Skin of body (tissue), 2 donors: ENCODE measurements around the gene FGFBP1. TPM values are rescaled to one million over a fixed set of nuclear protein-coding genes. Genes with fewer than 3 reads are reported as not detected.

Experiments
- DNase-seq: peaks from one replicate; lab custom pipeline; 2025; lab: John Stamatoyannopoulos, UW
- total RNA-seq: library from RNA; depleted of rRNA; stranded (reverse); fragments of >200 nt; gene quantifications from one replicate; pipeline ENCODE4 v1.2.3, GENCODE V29; 2014

The FGFBP1 gene
- 17.6 TPM for total RNA-seq

DNA sequence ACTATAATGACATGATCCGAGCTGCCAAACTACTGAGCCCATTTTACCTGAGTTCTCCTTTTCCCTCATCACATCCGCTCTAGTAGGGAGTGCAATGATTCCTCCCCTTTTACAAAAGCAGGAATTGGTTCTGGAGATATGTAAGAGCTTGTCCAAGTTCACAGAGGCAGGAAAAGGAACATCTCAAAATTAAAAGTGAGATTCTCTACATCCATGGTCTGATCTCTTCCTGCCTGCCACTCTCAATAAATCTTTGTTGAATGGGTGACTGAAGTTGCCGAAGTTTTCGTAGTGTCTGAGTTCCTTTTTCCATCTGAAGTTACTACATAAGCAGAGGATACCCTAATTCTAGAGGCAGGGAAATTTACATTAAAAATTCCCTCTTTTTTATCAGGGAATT is at the start of gene FGFBP1:
FGFBP1 (minus strand) TSS at position 101 of the 400 bp plus-strand sequence. CDS start 2,108 bp downstream, outside the sequence.
- DNase-seq, result no peak

DNA sequence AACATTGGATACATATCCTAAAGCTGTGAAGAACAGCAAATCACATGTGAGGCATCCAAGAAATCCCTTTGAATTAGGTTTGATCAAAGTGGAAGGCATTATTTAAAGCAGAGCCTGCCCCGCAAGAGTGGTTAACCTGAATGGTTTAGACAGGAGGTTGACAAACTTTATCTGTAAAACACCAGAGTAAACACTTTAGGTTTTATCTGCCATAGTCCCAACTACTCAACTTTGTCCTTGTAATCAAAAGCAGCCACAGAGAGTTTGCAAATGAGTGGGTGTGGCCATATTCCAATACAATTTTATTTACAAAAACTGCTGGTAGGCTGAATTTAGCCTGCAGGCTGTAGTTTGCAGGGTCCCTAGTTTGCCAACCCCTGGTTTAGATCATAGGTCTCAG is 49.7 kb upstream of the FGFBP1 start:
- no peak for DNase-seq

DNA sequence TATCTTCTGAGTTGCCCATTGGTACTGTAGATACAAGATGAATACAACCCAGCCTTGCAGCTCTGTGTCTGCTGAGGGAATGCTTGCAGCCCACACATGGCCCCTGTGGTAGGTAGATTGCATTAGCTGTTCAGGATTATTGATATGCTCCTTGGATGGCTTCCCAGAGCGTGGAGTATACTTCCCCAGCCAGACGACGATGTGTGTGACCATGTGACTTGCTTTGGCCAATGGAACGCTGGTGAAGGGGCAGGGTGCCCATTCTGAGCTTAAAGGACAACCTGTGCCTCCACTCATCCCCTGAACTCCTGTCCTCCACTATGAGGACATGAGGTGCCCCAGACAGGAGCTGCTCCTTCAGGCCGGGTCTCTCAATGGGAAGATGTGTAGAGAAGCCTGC is 48.4 kb upstream of the FGFBP1 start:
- no peak for DNase-seq

GRCh38 chr4:15983610-15984009 is 45.1 kb upstream of the FGFBP1 start:
- DNase-seq, result no peak

GRCh38 chr4:15982842-15983524 is 44.4 kb upstream of the FGFBP1 start:
- DNase-seq, result no peak

GRCh38 chr4:15976456-15977447 is 38.2 kb upstream of the FGFBP1 start:
- no peak for DNase-seq

DNA sequence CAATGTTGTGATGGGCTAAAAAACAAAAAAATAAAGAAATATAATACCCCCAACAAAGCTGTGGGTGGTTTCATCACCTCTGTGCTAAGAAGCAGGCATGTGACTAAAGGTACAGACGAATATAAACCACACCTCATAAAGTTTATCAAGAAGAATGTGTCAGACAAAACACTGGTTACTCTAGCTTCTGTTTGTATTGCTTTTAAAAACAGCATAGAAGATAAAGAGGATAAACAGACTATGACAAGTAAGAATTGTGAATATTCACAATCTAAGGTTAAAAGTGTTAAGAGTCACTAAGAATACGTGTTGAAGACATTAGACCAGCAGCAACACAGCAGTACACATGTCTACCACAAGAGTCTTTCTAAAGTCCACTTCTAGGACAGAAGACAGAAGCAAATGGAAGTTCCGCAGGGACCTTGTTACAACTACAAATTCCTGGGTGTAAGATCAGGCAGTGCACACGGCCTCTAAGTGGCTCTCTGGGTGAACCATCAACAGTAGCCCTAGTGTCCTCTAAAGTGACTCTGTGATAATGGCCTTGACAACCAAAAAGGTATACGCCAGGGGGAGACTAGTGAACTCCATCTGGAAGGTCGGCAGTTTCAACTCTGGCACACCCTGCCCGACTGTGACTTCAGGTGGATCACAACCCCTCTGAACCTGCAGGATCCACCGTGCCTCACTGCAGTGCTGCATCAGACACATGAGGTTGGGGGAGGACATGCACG is 32.7 kb upstream of the FGFBP1 start:
- no peak for DNase-seq

- no peak for DNase-seq
These were observed 30.2 kb upstream of the FGFBP1 start for GRCh38 chr4:15968551-15969300.

- no peak for DNase-seq
These were observed 26.8 kb upstream of the FGFBP1 start for GRCh38 chr4:15965325-15965724.

GRCh38 chr4:15964159-15964558 is 25.6 kb upstream of the FGFBP1 start:
- no peak for DNase-seq

- no peak for DNase-seq
These were observed 25.0 kb upstream of the FGFBP1 start for GRCh38 chr4:15963576-15963975.

DNA sequence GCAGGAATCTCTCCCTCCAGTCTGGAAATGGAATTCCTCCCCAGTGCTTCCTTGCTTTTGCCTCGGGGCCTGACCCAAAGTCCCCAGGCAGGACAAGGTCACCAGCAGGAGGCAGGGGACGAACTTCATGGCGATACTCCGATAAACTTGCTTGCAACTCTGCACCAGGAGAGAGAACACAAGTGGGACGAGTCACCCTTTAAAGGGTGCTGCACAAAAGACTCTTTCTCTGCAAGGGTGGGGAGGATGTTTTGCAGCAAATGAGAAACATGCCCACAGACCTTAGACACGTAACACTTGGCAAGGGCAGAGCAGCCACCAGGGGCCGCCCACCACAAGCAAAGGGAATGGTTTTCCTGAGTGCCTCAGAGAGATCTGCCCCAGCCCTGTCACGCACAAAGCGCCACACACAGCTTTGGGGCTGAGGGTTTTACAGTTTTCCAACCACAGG is 24.5 kb upstream of the FGFBP1 start, which contains the start of gene FGFBP2:
FGFBP2 (minus strand) TSS at position 175 of the 451 bp plus-strand sequence; CDS start at position 129, 46 bp downstream.
- DNase-seq, result peak; percentile 40

GRCh38 chr4:15961781-15962510 is 23.4 kb upstream of the FGFBP1 start:
- no peak for DNase-seq

DNA sequence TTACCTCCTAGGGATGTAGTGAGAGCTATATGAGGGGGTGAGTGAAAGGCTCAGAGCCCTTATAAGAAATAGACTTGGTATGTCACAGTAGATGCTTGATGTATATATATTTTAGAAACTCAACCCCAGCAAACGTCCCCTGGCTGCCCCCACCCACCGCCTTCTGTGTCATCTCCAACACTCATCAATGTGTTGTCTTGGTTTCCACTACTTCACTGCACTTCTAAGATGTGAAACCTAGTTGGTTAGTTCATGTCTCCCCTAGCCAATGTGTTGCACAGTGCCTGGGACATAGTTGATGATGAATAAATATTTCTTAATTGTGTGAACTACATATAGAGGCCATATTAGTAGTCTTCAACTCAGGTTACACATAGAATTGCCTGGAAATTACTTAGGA is 20.0 kb upstream of the FGFBP1 start:
- no peak for DNase-seq

GRCh38 chr4:15956179-15956850 is 17.8 kb upstream of the FGFBP1 start:
- no peak for DNase-seq

DNA sequence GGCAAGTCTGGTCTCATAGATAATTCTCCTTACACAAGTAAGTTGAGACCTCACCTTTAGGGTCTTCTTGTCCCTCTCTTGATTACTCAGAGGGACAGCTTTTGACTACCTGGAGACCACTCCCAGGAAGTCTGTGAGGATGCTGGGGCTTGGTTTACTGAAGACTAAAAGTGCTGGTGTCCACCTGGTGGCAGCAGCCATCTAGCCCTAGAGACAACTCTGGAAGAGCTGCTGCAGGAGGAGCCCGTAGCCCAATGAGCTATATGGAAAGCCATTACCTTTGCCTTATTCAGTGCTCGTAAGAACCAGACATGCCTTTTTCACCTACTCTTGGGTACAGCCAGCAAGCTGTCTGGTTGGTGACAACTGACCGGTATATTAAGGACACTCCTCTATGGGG is 17.1 kb upstream of the FGFBP1 start:
- no peak for DNase-seq

- no peak for DNase-seq
These were observed 15.1 kb upstream of the FGFBP1 start for GRCh38 chr4:15953625-15954024.

GRCh38 chr4:15951781-15952180 is 13.2 kb upstream of the FGFBP1 start:
- no peak for DNase-seq

DNA sequence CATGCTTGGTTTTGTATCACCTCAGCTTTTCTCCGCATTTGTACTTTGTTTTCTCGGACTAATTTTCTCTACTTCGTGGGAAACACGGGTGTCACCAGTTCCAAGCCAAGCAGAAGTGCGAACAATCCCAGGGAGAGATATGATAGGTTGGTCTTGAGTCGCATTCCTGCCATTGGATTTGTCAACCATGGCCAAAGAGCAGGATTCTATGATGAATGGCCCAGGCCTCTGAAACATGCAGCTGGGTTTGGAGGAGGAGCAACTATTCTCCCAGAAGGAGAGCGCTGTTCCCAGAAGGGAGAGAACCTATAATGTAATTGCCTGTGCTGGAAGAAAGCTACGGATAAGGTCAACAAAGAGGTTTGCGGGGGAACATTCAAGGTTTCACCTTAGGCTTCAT is 10.3 kb upstream of the FGFBP1 start:
- DNase-seq, result no peak

- no peak for DNase-seq
These were observed 9.1 kb upstream of the FGFBP1 start for GRCh38 chr4:15947684-15948083.
